ENCODE data around the gene DCAF6. TPM values are rescaled to one million over a fixed set of nuclear protein-coding genes. Genes with fewer than 3 reads are reported as not detected.

DCAF6 gene
- total RNA-seq, 1 experiment from 2014 or later, result 84.1 TPM

DNA sequence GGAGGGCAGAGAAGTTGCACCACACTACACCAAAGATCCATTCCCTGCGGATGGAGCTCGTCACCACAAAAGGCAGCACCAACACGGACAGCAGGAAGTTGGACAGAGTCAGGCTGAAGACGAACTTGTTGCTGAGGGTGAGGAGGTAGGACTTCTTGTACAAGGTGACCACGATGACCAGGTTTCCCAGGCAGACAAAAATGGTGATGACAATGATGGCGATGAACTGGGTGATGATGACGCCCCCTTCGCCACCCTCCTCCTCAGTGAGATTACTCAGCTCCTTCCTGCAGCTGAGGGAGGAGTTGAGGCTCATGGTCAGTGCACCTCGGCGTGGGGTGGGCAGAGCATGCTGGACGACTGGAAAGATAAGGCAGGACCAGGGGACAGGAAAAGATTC, 168.1 kb downstream of the DCAF6 start:
- DNase-seq (ENCODE audit: low spot score), result no peak

DNA sequence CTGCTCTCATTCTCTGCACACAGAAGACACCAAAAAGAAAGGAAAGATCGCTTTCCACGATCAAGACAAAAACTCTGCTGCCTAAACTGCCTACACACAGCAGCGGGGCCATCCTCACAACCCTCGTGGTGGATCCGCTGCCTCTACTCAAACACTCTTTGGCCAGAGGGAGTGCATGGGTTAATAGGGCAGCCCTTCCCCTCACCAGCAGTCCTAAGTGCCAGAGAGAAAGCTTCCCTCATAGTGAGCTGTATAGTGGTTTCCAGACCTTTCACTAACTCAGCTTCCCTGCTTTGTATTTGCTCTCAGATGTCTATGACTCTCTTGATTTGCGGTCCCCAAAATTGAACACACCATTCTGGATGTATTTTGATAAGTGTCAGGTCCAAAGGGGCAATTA, 169.4 kb downstream of the DCAF6 start:
- no peak for DNase-seq (ENCODE audit: low spot score)

DNA sequence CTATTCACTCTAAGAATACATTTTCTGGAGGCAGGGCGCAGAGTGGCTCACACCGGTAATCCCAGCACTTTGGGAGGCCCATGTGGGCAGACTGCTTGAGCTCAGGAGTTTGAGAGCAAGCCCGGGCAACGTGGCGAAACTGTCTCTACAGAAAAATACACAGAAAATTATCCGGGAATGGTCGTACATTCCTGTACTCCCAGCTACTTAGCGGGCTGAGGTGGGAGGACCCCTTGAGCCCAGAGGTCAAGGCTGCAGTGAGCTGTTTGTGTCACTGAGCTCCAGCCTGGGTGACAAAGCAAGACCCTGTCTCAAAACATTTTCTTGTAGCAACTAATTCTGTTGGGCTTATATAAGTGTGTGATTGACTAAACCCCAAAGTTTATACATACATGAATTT, 169.8 kb downstream of the DCAF6 start:
- no peak for DNase-seq (ENCODE audit: low spot score)

DNA sequence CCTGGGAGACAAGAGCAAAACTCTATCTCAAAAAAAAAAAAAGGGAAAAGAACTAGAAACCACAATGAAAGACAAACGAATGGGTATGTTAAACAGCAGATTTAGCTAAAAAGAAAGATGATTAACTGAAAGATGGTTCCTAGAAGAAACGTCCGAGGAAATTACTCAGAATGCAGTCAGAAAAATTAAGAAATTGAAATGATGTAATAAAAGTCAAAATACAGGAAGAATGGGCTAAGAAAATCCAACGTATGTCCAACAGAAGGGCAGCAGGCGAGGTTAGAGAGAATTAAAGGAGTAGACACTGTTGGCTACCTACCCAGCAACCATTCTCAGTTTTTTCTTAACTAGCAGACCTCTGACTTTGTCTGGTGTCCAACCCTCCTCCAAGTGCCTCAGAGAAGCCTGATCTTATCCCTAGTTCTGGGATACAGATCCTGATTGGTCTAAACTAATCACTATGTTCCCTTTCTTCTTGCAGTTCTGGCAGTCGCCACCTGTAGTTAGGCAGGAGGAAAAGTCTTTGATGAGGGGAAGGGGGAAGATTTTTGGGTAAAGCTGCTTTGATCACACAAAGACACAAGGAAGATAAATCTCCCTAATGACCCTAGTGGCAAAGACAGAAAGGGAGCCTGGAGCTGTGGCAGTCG, 174.5 kb downstream of the DCAF6 start:
- no peak for DNase-seq (ENCODE audit: low spot score)

DNA sequence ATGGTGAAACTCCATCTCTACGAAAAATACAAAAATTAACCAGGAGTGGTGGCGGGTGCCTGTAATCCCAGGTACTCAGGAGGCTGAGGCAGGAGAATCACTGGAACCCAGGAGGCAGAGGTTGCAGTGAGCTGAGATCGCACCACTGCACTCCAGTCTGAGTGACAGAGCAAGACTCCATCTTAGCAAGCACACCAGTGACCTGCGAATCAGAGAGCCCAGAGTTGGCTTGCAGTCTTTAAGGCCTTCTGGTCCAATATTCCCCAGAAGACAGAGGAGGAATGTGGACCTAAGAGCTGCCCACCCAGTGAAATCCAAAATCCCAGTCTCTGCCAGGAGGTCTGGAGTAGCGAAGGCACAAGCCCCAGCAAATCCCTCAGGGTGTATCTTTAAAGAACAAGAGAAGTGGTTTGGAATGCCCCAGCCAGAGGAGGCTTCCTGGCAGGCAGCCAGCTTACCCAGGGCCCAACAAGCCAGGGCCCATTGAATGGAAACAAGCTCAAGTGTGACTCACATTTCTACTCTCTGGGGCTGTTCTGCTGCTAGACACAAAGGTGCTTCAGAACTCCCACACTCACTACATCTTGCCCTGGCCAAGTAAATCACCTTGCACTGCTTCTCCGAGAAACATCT, 176.3 kb downstream of the DCAF6 start:
- DNase-seq (ENCODE audit: low spot score), result peak; percentile 78

DNA sequence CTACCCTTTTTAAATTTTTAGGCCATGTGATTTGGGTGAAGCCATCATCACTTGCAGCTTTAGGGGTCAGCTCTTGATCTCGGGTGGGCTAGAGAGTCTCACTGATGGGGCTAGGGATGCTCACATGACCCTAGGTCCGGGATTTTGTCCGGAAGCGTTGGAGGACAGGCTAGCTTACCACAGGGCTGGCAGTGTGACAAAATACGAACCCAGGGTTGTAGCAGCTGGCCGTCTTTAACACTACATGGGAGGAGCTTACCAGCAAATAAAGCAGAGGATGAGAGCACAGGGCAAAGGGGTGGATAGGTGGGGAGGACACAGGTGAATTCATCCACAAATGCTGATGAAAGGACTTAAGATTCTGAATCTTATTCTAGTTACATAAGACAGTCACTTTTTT, 178.4 kb downstream of the DCAF6 start:
- no peak for DNase-seq (ENCODE audit: low spot score)

DNA sequence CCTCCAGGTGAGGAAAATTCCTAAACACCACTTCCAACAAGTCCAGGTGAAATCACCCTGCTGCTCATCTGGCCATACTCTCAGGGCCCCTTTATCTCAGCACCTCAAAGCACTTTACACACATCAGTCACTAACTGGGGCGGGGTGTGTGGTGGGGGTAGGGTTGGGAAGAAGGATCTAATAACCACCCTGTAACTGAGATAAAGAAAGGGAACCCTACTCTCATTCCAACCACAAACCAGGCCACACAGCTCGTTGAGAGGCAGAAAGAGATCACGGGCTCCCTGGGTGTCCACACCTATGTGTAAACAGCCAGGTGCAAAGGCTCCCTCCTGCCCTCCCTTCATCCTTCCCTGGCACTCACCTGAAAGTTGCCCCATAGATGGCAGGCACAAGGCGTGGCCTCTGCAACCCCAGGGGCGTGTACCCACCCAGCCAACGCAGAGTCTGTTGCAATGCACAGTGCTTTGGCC, 179.9 kb downstream of the DCAF6 start:
- no peak for DNase-seq (ENCODE audit: low spot score)

DNA sequence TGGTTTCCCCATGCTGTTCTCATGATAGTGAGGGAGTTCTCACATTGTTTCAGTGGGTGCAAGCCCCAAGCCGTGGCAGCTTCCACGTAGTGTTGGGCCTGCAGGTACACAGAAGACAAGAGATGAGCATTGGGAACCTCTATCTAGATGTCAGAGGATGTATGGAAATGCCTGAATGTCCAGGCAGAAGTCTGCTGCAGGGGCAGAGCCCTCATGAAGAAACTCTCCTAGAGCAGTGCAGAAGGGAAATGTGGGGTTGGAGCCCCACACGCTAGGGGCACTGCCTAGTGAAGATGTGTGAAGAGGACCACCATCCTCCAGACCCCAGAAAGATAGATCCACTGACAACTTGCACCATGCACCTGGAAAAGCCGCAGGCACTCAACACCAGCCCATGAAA, 183.3 kb downstream of the DCAF6 start:
- no peak for DNase-seq (ENCODE audit: low spot score)

DNA sequence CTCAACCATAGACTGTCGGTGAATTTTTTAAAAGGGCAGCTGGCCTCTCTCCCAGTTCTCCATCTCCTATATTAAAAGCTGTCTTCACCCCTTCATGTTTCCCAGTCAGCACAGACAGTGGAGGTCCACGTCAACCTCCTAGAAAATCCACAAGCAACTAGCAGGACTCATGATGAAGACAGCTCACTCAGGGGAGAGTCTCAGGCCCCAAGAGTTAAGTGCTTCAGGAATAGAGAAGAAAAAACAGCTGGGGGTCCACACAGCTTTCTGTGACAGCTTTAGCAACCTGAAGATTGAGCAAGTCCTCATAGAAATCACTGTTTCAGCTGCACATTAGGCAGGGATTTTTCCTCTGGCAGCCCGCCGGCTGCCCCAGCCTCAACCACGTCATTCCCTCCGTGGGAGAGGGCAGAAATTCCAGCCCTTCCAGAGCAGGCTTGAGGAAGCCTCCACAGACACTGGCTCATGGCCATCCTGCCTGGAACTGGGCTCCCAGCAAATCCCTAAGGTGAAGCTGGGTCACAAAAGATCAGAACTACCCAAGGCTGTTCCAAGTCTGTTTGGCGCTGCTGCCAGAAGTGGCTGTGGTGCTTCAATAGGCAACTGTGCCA, 185.0 kb downstream of the DCAF6 start:
- DNase-seq (ENCODE audit: low spot score), result no peak

DNA sequence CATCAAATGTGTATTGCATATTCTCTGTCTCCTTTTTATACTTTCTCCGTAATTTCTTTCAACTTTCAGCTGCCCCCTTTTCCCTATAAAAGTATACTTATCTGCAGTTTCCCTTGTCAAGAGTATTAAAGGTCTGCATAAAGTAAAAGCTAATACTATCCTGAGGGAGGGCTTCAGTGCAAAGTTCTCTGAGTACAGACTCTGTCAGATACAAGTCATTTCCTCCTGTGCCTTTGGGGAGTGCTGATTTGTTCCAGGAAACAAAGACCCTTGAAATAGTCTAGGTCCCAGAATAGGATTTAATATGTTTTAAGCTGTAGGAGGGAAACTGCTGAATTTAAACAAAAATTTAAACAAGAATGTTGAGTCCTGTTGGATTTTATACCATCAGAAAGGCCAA, 188.6 kb downstream of the DCAF6 start:
- DNase-seq (ENCODE audit: low spot score), result no peak

Other genes starting within 250 kb of the DCAF6 start
- gene MPZL1, start 214.7 kb upstream of the DCAF6 start, total RNA-seq (2014; rRNA removed; shearing (Covaris generic)), result 126 and 170 TPM in 2 replicates
- gene ADCY10, start 22.5 kb upstream of the DCAF6 start, total RNA-seq (2014; rRNA removed; shearing (Covaris generic)), result not detected in 2 replicates
- 112 and 161 TPM in 2 replicates for gene MPC2, start 389 bp downstream of the DCAF6 start, total RNA-seq (2014; rRNA removed; shearing (Covaris generic))
- 26.0 and 26.1 TPM in 2 replicates for gene GPR161, start 200.2 kb downstream of the DCAF6 start, total RNA-seq (2014; rRNA removed; shearing (Covaris generic))
- 83.0 and 91.3 TPM in 2 replicates for gene TIPRL, start 242.3 kb downstream of the DCAF6 start, total RNA-seq (2014; rRNA removed; shearing (Covaris generic))